Gastrocnemius medialis (tissue), 4 donors: ENCODE data around the gene PMS2.
"Not testable (repeated sequence)": the region's sequence is repeated elsewhere in the genome, so short reads cannot be mapped to it uniquely, and the experiment has no call there.

Source experiments
- POLR2A ChIP-seq, 2 donors: fragments of 450-650 bp; IDR thresholded peaks; one replicate each; pipeline ENCODE4 v1.6.1; 2017; ENCODE audit warnings: antibody characterized with exemption in 2 of 2, mild to moderate bottlenecking in 2 of 2, moderate library complexity in 2 of 2
- TF ChIP-seq, protein P1 (sequence below), 5 experiments: fragments of 450-650 bp in 3 of 5; fragments of 200-600 bp in 2 of 5; sonication (generic) in 2 of 5; IDR thresholded peaks in 4 of 5; conservative IDR thresholded peaks in 1 of 5; 1 replicate in 4 of 5; 2 replicates in 1 of 5; pipeline ENCODE4 v1.5.1; 2016 to 2019; ENCODE audit warnings: antibody characterized with exemption in 5 of 5, mild to moderate bottlenecking in 3 of 5, moderate library complexity in 3 of 5

DNA sequence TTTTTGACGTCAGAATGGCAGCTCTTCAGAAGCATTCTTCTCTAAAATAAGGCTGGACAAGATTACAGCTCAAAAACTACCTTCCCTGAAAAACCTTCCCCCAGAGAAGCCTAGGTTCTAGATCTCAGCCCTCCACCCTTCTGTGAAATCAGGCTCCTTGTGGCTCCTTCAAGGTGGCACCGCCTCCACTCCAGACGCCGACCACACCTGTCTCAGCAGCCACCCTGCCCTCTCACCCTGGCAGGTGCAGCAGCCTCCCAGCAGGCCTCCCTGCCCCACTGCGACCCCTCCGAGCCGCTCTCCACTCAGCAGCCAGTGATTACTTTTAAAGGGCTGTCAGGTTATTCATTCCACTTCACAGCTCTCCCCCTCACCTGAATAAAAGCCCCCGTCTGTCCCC, 35.3 kb downstream of the PMS2 start:
- TF ChIP-seq, protein P1, sequence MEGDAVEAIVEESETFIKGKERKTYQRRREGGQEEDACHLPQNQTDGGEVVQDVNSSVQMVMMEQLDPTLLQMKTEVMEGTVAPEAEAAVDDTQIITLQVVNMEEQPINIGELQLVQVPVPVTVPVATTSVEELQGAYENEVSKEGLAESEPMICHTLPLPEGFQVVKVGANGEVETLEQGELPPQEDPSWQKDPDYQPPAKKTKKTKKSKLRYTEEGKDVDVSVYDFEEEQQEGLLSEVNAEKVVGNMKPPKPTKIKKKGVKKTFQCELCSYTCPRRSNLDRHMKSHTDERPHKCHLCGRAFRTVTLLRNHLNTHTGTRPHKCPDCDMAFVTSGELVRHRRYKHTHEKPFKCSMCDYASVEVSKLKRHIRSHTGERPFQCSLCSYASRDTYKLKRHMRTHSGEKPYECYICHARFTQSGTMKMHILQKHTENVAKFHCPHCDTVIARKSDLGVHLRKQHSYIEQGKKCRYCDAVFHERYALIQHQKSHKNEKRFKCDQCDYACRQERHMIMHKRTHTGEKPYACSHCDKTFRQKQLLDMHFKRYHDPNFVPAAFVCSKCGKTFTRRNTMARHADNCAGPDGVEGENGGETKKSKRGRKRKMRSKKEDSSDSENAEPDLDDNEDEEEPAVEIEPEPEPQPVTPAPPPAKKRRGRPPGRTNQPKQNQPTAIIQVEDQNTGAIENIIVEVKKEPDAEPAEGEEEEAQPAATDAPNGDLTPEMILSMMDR (IDR thresholded peaks at IDR 0.05 in 4 of 5, conservative IDR thresholded peaks at IDR 0.05 in 1 of 5): not testable (repeated sequence)
- TF ChIP-seq POLR2A (IDR thresholded peaks at IDR 0.05): not testable (repeated sequence)
